HG02798 (cell line): ENCODE data around the gene IVD.
A peak's percentile ranks its signal among the peaks of the same experiment; 100 is the strongest.

Source experiments
- ATAC-seq: cut with Tn5 transposase; IDR thresholded peaks from one replicate; pipeline ENCODE4 v1.9.1; 2021; ENCODE audit warnings: mild to moderate bottlenecking; ENCODE audit not compliant: unreplicated experiment, poor library complexity

Gene IVD

DNA sequence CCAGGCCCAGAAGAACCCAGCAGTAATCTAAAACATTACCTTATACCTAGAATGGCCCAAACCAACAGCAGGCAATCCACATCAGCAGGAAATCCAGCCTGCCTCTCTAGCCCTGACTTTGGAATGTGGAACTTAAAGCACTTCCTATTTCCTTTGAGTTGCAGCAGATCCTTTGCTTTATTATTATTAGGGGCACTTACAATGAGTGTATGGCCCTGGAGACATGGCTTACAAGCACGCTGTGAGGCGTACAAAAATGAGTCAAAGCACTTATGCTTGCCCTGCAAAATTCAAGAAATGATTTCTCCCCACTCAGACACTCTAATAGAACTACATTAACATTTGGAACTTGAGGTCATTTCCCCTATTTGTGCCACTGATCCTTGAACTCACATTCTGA, 32.6 kb upstream of the IVD start:
- ATAC-seq, result no peak

- ATAC-seq, result no peak
These were observed 28.0 kb upstream of the IVD start for GRCh38 chr15:40377606-40378005.

DNA sequence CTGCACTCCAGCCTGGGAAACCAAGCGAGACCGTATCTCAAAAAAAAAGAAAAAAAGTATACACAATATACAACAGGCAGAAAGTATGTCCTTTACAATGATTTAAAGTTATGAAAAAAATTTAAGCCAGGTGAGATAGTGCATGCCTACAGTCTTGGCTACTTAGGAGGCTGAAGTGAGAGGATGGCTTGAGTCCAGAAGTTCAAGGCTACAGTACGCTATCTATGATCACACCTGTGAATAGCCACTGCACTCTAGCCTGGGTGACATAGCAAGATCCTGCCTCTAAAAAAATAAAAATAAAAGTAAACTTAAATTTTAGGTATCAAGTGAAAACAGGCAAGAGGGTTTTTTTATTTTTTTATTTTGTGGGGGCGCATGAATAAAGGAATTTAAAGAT, 26.2 kb upstream of the IVD start:
- no peak for ATAC-seq

- no peak for ATAC-seq
These were observed 25.7 kb upstream of the IVD start for GRCh38 chr15:40379853-40380252.

- ATAC-seq, result no peak
These were observed 25.0 kb upstream of the IVD start for GRCh38 chr15:40380636-40381035.

GRCh38 chr15:40381818-40382529, 23.6 kb upstream of the IVD start:
- ATAC-seq, result no peak

GRCh38 chr15:40382580-40383456, 22.8 kb upstream of the IVD start, which contains the start of gene KNSTRN:
Gene KNSTRN (plus strand): TSS chr15:40382721. CDS start chr15:40382836, 115 bp downstream.
- peak; percentile 94 for ATAC-seq

DNA sequence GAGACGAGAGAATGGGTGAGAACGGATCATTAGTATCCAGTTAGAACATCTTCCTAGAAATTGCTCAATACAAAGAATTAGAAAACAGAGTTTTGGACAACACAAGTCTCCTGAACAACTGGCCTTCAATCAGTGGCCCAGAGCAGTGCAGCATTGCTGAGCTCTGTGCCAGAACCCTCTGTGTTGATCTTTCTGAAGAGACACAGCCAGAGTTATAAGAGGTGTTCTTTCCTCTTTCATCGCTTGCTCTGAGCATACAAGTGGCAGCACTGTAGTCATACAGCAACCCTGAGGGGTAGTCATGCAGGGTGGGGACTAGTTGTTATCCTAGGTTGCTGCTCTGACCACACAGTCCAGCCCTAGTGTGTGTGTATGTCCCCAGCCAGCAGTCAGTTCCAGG, 19.1 kb upstream of the IVD start:
- no peak for ATAC-seq

DNA sequence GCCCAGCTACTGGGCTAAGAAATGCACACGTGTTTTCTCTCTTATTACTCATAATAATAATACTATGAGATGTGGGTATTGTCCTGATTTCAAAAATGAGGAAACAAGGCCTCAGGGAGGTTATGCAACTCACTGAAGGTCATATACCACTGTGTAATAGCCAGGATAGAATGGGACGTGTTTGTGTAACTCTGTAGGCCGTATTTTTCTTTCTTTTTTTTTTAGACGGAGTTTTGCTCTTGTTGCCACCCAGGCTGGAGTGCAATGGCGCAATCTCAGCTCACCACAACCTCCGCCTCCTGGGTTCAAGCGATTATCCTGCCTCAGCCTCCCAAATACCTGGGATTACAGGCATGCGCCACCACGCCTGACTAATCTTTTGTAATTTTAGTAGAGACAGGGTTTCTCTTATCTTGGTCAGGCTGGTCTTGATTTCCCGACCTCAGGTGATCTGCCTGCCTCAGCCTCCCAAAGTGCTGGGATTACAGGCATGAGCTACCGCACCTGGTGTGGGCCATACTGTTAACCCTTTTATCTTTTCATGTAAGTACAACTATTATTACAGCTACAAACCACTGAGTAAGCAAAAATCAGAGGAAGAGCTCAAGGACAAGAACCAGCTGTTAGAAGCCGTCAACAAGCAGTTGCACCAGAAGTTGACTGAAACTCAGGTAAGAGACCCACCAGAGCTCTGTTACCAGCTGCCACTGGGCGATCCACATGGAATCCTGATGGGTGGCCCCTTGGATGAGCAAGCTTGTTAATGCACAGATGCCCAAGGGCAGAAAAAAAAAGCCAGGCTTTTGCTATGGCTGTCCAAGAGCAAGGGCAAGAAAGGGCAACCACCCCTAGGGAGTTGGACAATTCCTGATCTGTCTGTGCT, 16.4 kb upstream of the IVD start:
- no peak for ATAC-seq

DNA sequence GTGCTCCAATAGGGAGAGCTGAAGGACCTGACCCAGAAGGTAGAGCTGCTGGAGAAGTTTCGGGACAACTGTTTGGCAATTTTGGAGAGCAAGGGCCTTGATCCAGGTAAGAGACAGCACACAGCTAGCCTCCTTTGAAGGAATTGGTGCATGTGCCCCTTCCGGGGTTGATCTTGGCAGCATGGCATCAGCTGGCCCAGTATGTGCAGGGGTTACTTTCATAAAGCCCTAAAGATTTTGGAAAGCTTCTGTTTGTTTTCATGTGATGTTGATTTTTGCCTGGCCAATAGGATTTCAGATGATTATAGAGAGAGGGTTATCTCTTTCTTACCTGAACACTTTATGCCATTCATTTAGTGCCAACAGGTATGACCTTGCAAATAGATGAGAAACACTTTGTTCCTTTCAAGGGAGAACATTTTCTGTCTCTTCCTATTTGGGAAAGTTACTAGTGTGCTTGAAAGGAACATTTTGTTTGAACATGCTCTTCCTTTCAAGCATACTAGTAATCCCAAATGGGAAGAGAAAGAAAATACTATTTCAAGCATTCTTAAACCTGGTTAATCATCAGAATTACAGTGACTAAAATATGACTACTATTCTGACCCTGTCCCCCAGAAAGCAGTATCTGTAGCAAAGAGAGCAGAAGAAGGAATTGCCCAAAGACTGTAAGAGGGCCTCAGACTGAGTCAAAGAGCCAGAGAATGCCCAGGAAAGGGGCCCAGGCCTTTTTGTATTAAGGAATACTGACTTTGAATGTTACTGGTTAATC, 15.6 kb upstream of the IVD start:
- no peak for ATAC-seq

GRCh38 chr15:40392986-40393948, 12.3 kb upstream of the IVD start:
- ATAC-seq, result no peak

DNA sequence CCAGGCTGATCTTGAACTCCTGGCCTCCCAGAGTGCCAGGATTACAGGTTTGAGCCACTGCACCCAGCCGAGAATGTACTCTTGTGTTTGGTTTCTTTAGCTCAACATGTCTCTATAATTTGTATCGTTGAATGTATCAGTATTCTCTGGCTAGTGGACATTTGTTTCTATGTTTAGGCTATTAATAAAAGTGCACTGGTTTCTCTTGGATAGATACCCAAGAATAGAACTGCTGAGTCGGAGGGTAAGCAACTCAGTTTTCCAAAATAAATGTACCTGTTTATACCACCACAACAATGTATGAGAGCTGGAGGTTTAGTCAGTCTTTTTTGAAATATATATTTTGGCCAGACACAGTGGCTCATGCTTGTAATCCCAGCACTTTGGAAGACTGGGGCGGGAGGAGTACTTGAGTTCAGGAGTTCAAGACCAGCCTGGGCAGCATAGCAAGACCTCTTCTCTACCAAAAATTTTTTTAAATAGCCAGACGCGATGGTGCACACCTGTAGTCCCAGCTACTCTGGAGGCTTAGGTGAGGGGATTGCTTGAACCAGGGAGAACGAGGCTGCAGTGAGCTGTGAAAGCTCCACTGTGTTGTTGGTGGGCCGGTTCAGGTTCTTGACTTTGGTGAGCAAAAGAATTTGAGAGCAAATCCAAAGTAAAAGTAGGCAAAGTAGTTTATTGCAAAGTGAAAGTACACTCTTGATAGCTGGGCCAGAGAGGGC, 7.7 kb upstream of the IVD start:
- no peak for ATAC-seq

DNA sequence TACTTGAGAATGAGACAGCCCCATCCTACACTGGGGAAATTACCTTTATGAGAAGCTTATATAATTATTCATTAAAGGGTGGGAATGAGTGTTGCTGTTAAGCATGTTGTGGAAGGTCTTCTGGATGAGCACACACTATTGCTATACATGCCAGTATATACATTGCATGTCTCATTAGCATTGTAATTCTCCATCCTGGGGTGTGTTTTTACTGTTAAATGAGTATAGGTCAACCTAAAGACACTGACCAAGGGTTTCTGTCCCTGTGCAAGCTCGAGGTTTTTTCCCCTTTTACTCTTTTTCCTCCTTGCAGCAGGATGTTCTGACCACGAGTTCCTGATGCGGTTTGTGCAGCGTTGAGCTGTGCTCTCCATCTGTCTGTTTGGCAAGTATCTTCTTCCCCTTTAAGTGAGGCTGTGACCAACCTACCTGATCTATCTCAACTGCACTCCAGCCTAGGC, 7.2 kb upstream of the IVD start:
- peak; percentile 58 for ATAC-seq

DNA sequence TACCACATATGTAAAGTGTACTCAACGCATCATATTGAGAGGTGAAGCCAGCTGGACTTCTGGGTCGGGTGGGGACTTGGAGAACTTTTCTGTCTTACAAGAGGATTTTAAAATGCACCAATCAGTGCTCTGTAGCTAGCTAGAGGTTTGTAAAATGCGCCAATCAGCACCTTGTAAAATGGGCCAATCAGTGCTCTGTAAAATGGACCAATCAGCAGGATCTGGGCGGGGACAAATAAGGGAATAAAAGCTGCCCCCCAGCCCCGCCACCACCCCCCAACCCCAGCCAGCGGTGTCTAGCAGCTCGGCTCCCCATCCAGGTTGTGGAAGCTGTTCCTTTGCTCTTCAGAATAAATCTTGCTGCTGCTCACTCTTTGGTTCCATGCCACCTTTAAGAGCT, 6.2 kb upstream of the IVD start:
- no peak for ATAC-seq

DNA sequence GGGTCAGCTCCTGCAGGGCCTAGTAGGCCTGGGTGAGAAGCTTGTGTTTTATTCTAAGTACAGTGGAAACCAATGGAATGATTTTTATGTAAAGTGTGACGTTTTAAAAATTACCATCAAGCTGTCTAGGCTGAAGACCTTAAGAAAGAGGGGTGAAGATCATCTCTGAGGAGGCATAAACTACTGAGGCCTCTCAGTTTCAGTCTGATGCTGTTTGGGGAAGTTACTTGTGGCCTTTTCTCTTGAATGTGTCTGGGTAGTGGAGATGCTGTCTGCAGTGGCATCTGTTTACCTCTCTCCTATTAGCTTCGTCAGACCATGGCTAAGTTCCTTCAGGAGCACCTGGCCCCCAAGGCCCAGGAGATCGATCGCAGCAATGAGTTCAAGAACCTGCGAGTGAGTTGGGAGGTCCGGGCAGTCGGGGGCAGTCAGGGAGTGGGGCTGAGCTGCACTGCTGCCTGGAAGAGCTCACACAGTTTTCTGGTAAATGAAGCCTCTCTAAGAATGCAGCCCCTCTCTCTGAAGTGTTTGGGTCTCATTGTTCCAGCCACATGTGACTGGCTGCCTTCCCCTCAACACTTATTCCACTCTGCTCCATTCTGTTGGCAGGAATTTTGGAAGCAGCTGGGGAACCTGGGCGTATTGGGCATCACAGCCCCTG, 1.9 kb downstream of the IVD start:
- ATAC-seq, result peak; percentile 51

GRCh38 chr15:40409366-40409765, 3.8 kb downstream of the IVD start:
- ATAC-seq, result peak; percentile 26

- ATAC-seq, result no peak
These were observed 4.9 kb downstream of the IVD start for GRCh38 chr15:40410476-40410875.
